Heart left ventricle (tissue), 13 donors: Measurements from ENCODE around the gene CNGB1.

ENCODE experiments used
- POLR2A ChIP-seq, 2 donors: fragments of 450-650 bp; IDR thresholded peaks; one replicate each; pipeline ENCODE4 v1.6.1; 2017; ENCODE audit warnings: antibody characterized with exemption in 2 of 2, mild to moderate bottlenecking in 2 of 2, moderate library complexity in 2 of 2
- TF ChIP-seq, protein P1 (sequence below), 12 donors: fragments of 200-600 bp; sonication (generic) in 4 of 12; IDR thresholded peaks; one replicate each; pipeline versions ENCODE4 v1.5.0 to v1.8.0; 2018 to 2022; ENCODE audit warnings: antibody characterized with exemption in 12 of 12, mild to moderate bottlenecking in 5 of 12
- donor health status: ischemic (EF 13 %, LVEDD 7.1; RV severe dilation, severe dysfunction).
- donor health status: DM: no; HTN: yes; CAD: no.
- donor health status: DM: no; HTN: no; CAD: no.
- donor health status: ischemic (EF 25% LVEDD 6.9; RV normal size, moderate dysfunction).
- donor health status: ischemic (EF 25% LVEDD 5.7; RV mildly dilated, moderate dysfunction).
- donor health status: ischemic (EF 35%, LVEDD 5.7; RV mildly dilated, moderate dysfunction).
- donor health status: nonischemic (EF 11% LVEDD 7.7; RV severe dilation, severe dysfunction).
- donor health status: DM: yes; HTN: yes; CAD: no.
- donor health status: PGD.
- donor health status: ischemic (EF 29% LVEDD 5.4; RV normal size, mild dysfunction).
- donor health status: nonischemic (EF 23%, LVEDD 6.1; RV moderate dilation, normal function).

DNA sequence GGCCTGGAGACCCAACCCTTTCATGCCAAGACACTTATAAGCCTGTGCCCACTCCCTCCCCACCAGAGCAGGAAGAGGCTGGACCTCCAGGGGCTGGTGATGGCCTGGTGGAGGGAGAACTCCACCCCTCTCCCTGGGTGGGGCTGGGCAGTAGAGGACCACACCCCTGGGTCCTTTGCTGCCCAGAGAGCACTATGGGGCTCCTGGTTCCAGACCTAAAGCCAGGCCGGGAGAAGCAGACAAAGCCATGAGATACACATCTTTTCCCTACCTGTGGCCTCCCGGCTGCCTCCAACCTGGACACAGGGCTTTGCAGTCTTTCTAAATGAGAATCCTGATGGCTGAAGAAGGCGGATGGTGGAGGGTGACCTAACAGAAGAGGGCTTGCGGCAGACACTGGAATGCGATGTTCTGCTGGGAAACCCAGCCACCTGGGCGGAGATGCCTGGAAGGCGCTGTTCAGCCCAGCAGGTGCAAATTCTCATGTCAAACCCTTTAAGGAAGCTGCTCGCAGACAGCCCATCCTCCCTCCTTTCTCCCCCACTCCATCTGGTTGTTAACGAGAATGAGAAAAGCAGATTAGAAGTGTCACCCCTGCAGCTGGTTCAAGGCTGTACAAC, 124.7 kb downstream of the CNGB1 start:
- TF ChIP-seq, protein P1, sequence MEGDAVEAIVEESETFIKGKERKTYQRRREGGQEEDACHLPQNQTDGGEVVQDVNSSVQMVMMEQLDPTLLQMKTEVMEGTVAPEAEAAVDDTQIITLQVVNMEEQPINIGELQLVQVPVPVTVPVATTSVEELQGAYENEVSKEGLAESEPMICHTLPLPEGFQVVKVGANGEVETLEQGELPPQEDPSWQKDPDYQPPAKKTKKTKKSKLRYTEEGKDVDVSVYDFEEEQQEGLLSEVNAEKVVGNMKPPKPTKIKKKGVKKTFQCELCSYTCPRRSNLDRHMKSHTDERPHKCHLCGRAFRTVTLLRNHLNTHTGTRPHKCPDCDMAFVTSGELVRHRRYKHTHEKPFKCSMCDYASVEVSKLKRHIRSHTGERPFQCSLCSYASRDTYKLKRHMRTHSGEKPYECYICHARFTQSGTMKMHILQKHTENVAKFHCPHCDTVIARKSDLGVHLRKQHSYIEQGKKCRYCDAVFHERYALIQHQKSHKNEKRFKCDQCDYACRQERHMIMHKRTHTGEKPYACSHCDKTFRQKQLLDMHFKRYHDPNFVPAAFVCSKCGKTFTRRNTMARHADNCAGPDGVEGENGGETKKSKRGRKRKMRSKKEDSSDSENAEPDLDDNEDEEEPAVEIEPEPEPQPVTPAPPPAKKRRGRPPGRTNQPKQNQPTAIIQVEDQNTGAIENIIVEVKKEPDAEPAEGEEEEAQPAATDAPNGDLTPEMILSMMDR (IDR thresholded peaks at IDR 0.05), result no peak
- TF ChIP-seq POLR2A (IDR thresholded peaks at IDR 0.05), result no peak
